Caco-2 (cell line): Measurements from ENCODE around the gene MGLL. TPM values are rescaled to one million over a fixed set of nuclear protein-coding genes. Genes with fewer than 3 reads are reported as not detected.

Source experiments
- BruUV-seq: library from RNA; stranded (reverse); fragments of 400-500 nt; replicated peaks from 2 replicates; lab custom pipeline; 2021; lab: Mats Ljungman, UMichigan
- CTCF ChIA-PET: fragments of 300-600 bp; sonication (Branson Sonifier 250); formaldehyde crosslinking; loops from one replicate; lab custom pipeline; 2022; ENCODE audit warnings: antibody characterized with exemption; lab: Charles Lee
- POLR2A ChIA-PET: fragments of 300-600 bp; sonication (Branson Sonifier 250); formaldehyde crosslinking; loops from one replicate; lab custom pipeline; 2022; ENCODE audit warnings: antibody characterized with exemption; lab: Charles Lee
- DNase-seq, 2 experiments: peaks; one replicate each; pipeline versions ENCODE4 v3.0.0 to v3.0.0-alpha.2; 2020 to 2022
- H3K27me3 ChIP-seq: replicated peaks from 2 replicates; pipeline ENCODE4 v1.6.0; 2011; ENCODE audit warnings: low read length; ENCODE audit not compliant: control insufficient read depth, insufficient read depth
- H3K36me3 ChIP-seq: 2 replicates; pipeline ENCODE4 v1.5.1; 2011; ENCODE audit warnings: low read length; ENCODE audit not compliant: control insufficient read depth, insufficient read depth
- H3K4me1 ChIP-seq: fragments of 250-450 bp; sonication (Bioruptor Pico); 2 replicates; pipeline ENCODE4 v1.5.1; 2020; ENCODE audit warnings: mild to moderate bottlenecking
- H3K4me3 ChIP-seq: 2 replicates; pipeline ENCODE4 v1.5.1; 2011; ENCODE audit warnings: low read depth, mild to moderate bottlenecking, control low read depth, low read length
- H3K9me3 ChIP-seq: fragments of 250-450 bp; sonication (Bioruptor Pico); 2 replicates; pipeline ENCODE4 v1.5.1; 2020; ENCODE audit warnings: mild to moderate bottlenecking, moderate library complexity
- H3K27ac Mint-ChIP-seq: one replicate; pipeline ENCODE4 v1.8.0; 2022; ENCODE audit warnings: mixed read lengths; ENCODE audit not compliant: unreplicated experiment
- H3K27me3 Mint-ChIP-seq: one replicate; pipeline ENCODE4 v1.8.0; 2022; ENCODE audit warnings: mixed read lengths; ENCODE audit not compliant: insufficient read depth, unreplicated experiment
- H3K36me3 Mint-ChIP-seq: one replicate; pipeline ENCODE4 v1.8.0; 2022; ENCODE audit warnings: mild to moderate bottlenecking, mixed read lengths; ENCODE audit not compliant: insufficient read depth, unreplicated experiment
- H3K4me1 Mint-ChIP-seq: one replicate; pipeline ENCODE4 v1.8.0; 2022; ENCODE audit warnings: low read depth, mixed read lengths; ENCODE audit not compliant: unreplicated experiment
- H3K4me3 Mint-ChIP-seq: one replicate; pipeline ENCODE4 v1.8.0; 2022; ENCODE audit warnings: mild to moderate bottlenecking, moderate library complexity, mixed read lengths; ENCODE audit not compliant: unreplicated experiment
- H3K9me3 Mint-ChIP-seq: one replicate; pipeline ENCODE4 v1.8.0; 2022; ENCODE audit warnings: mixed read lengths; ENCODE audit not compliant: unreplicated experiment
- CTCF ChIP-seq, 2 experiments: fragments of 200-600 bp in 1 of 2; IDR thresholded peaks; 1 replicate in 1 of 2; 2 replicates in 1 of 2; pipeline versions ENCODE4 v1.5.1 to v1.8.0; 2011 to 2022; ENCODE audit warnings: antibody characterized with exemption in 1 of 2, control low read depth in 1 of 2, inconsistent platforms in 1 of 2, low read depth in 1 of 2, low read length in 1 of 2, mild to moderate bottlenecking in 1 of 2, moderate library complexity in 1 of 2; ENCODE audit not compliant: insufficient read depth in 1 of 2, severe bottlenecking in 1 of 2, unreplicated experiment in 1 of 2
- intact Hi-C: fragments of 100-400 bp; cut with micrococcal nuclease; formaldehyde crosslinking; loops from one replicate; pipeline ENCODE4 v1.10.0; 2022; ENCODE audit not compliant: unreplicated experiment
- total RNA-seq: library from RNA; stranded (reverse); gene quantifications from 2 replicates; pipeline ENCODE4 v1.2.3, GENCODE V29; 2022

MGLL gene
- total RNA-seq, 1 experiment from 2014 or later: 7.8 TPM

DNA sequence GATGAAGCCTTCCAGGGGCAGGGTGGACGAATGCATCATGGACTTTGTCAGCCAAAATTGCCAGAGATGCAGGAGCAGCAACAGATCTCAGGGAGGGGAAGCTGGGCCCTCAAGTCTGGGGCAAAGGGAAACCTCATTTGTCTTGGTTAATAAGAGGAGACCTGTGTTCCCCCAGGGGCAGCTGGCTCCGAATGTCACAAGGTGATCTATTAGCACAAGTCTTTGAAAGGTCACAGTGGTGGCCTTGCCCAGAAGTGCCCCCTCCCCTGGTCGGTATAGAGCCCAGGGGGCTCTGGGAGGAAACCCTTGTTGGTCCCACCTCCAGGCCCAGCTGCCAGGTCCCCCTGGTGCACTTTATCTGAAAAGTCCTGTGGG, 103.4 kb downstream of the MGLL start:
- H3K36me3 ChIP-seq: no peaks in the 10 kb centered on the region
- DNase-seq: no peak
- Mint-ChIP-seq H3K4me3 (no peak overlapping the region), H3K27ac (no peak overlapping the region), H3K27me3 (no peaks in the 10 kb centered on the region), H3K4me1 (no peaks in the 10 kb centered on the region), H3K36me3 (no peaks in the 10 kb centered on the region), H3K9me3 (no peaks in the 10 kb centered on the region)
- intact Hi-C loops: no loop called here
- no peaks in the 10 kb centered on the region for H3K4me1 ChIP-seq
- no peaks in the 10 kb centered on the region for H3K9me3 ChIP-seq
- BruUV-seq: no TSS peak
- ChIA-PET POLR2A (no interaction called here), CTCF (no interaction called here)
- no peak for TF ChIP-seq CTCF (IDR thresholded peaks at IDR 0.05; ENCODE audit: insufficient read depth in 1 of 2, low read depth in 1 of 2, low read length in 1 of 2, severe bottlenecking in 1 of 2, unreplicated experiment in 1 of 2)
- H3K27me3 ChIP-seq: no peaks in the 10 kb centered on the region
- no peak overlapping the region for H3K4me3 ChIP-seq

GRCh38 chr3:127718245-127718915, 103.9 kb downstream of the MGLL start:
- H3K4me1 ChIP-seq: no peaks in the 10 kb centered on the region
- no peaks in the 10 kb centered on the region for H3K9me3 ChIP-seq
- Mint-ChIP-seq H3K4me1 (no peaks in the 10 kb centered on the region), H3K36me3 (no peaks in the 10 kb centered on the region), H3K4me3 (no peak overlapping the region), H3K9me3 (no peaks in the 10 kb centered on the region), H3K27me3 (no peaks in the 10 kb centered on the region), H3K27ac (no peak overlapping the region)
- H3K36me3 ChIP-seq: no peaks in the 10 kb centered on the region
- POLR2A ChIA-PET: no interaction called here
- H3K27me3 ChIP-seq: no peaks in the 10 kb centered on the region
- no peak for DNase-seq
- CTCF ChIA-PET: no interaction called here
- no peak for TF ChIP-seq CTCF (IDR thresholded peaks at IDR 0.05; ENCODE audit: insufficient read depth in 1 of 2, low read depth in 1 of 2, low read length in 1 of 2, severe bottlenecking in 1 of 2, unreplicated experiment in 1 of 2)
- intact Hi-C loops: no loop called here
- H3K4me3 ChIP-seq: no peak overlapping the region
- no TSS peak for BruUV-seq

DNA sequence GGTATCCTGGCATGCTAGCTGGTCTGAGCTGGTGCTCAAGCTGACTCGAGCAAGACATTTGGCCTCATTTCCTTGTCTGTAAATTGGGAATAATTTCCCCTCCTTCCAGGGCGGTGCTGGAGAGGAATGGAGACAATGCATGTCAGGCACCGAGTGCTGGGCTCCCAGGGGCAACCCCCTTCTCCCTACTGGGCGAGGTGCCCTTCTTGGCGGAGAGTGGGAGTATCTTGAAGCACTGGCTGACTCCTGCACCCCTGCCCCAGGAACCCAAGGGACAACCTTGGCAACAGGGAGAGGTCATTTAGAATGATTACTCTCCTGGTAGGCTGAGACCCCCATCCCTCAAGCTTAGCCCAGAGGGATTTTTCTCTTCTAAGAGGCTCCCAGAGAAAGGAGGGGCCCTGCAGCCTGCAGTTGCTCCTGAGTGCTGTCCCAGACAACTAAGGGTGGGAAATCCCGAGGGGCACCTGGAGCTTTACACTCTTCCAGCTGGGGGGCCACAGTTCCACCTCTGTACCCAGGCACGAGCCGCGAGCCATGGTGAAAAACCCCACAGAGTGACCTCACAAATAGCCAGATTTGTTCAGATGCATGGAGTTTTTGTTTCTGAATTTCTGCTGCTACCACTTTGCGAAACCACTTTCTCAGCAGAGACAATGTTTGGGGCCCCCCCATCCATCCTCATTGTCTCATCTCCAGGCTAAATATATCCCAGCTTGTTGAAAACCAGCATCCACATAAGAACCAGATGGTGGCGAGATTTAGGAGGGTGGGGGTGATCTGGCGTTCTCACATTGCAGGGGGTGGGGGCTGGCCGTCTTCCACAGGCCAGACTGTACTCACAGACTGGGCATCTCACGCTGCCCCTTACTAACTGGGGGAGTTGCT, 104.7 kb downstream of the MGLL start:
- Mint-ChIP-seq H3K4me1 (no peaks in the 10 kb centered on the region), H3K27me3 (no peaks in the 10 kb centered on the region), H3K36me3 (no peaks in the 10 kb centered on the region), H3K4me3 (no peak overlapping the region), H3K9me3 (no peaks in the 10 kb centered on the region), H3K27ac (no peak overlapping the region)
- intact Hi-C loops: no loop called here
- Histone ChIP-seq H3K4me3 (no peak overlapping the region), H3K4me1 (no peaks in the 10 kb centered on the region), H3K27me3 (no peaks in the 10 kb centered on the region), H3K36me3 (no peaks in the 10 kb centered on the region), H3K9me3 (no peaks in the 10 kb centered on the region)
- POLR2A ChIA-PET: no interaction called here
- no peak for TF ChIP-seq CTCF (IDR thresholded peaks at IDR 0.05; ENCODE audit: insufficient read depth in 1 of 2, low read depth in 1 of 2, low read length in 1 of 2, severe bottlenecking in 1 of 2, unreplicated experiment in 1 of 2)
- DNase-seq: no peak
- BruUV-seq: no TSS peak
- CTCF ChIA-PET: no interaction called here
